ENCODE results near the gene POU5F2. TPM values are rescaled to one million over a fixed set of nuclear protein-coding genes. Genes with fewer than 3 reads are reported as not detected.

Gene POU5F2
- total RNA-seq, 4 donors from 2014 or later, result 1.4 to 7.1 (median 2.7) TPM

DNA sequence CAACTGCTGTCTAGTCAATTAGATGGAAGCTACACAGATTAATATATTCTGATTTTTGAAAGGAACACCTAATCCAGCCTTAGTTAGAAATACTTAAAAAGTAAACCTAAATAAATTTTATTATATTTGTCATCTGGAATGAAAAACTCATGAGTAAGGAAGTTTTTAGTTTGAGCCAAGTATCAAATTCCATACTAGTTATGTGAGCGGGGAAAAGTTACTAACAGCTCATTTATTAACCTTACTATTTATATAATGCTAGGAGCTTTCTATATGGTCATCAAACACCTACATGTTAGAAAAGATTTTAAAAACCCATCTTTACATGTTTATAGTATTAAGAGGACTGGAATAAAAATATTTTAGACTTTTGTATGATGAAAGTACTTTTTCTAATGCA lies 41.6 kb upstream of the POU5F2 start:
- WGBS, result 93% methylated on average over 1 of the region's 1 CpG
- no peaks in the 10 kb centered on the region for H3K4me1 ChIP-seq
- no peaks in the 10 kb centered on the region for H3K36me3 ChIP-seq
- no peaks in the 10 kb centered on the region for H3K9me3 ChIP-seq
- no peaks in the 10 kb centered on the region for H3K27me3 ChIP-seq
- DNase-seq (ENCODE audit: low spot score in 2 of 2), result no peak
- no peak overlapping the region for H3K4me3 ChIP-seq
- H3K27ac ChIP-seq, result no peak overlapping the region
- TF ChIP-seq EP300 (IDR thresholded peaks at IDR 0.05) (no peak), POLR2AphosphoS5 (IDR thresholded peaks at IDR 0.05) (no peak), CTCF (IDR thresholded peaks at IDR 0.05) (no peak), POLR2A (IDR thresholded peaks at IDR 0.05) (no peak)

GRCh38 chr5:93777620-93778019 lies 36.2 kb upstream of the POU5F2 start:
- H3K4me1 ChIP-seq, result no peaks in the 10 kb centered on the region
- 86% methylated on average over 3 of the region's 3 CpGs for WGBS
- H3K36me3 ChIP-seq, result peaks cover 33% of the 10 kb centered on the region
- no peaks in the 10 kb centered on the region for H3K27me3 ChIP-seq
- H3K9me3 ChIP-seq, result no peaks in the 10 kb centered on the region
- TF ChIP-seq EP300 (IDR thresholded peaks at IDR 0.05), result no peak
- no peak for TF ChIP-seq POLR2AphosphoS5 (IDR thresholded peaks at IDR 0.05)
- TF ChIP-seq CTCF (IDR thresholded peaks at IDR 0.05), result no peak
- TF ChIP-seq POLR2A (IDR thresholded peaks at IDR 0.05), result no peak
- no peak for DNase-seq (ENCODE audit: low spot score in 2 of 2)
- no peak overlapping the region for H3K4me3 ChIP-seq
- no peak overlapping the region for H3K27ac ChIP-seq

DNA sequence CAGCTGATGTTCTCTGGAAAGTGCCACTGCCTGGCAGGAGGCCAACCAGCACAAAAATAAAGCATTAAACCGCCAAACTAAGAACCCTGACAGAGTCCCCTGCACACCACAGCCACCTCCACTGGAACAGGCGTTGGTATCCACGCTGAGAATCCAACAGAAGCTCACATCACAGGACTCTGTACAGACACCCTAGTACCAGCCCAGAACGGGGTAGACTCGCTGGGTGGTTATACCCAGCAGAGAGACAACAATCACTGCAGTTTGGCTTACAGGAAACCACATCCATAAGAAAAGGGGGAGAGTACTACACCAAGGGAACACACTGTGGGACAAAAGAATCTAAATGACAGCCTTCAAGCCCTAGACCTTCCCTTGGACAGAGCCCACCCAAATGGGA lies 15.0 kb upstream of the POU5F2 start:
- 94% methylated on average over 5 of the region's 5 CpGs for WGBS
- DNase-seq (ENCODE audit: low spot score in 2 of 2), result no peak
- Histone ChIP-seq H3K9me3 (peaks cover 9% of the 10 kb centered on the region), H3K36me3 (peaks cover 3% of the 10 kb centered on the region), H3K4me3 (no peak overlapping the region), H3K4me1 (no peaks in the 10 kb centered on the region), H3K27me3 (no peaks in the 10 kb centered on the region), H3K27ac (no peak overlapping the region)
- TF ChIP-seq POLR2AphosphoS5 (IDR thresholded peaks at IDR 0.05), result no peak
- no peak for TF ChIP-seq CTCF (IDR thresholded peaks at IDR 0.05)
- no peak for TF ChIP-seq POLR2A (IDR thresholded peaks at IDR 0.05)
- no peak for TF ChIP-seq EP300 (IDR thresholded peaks at IDR 0.05)

DNA sequence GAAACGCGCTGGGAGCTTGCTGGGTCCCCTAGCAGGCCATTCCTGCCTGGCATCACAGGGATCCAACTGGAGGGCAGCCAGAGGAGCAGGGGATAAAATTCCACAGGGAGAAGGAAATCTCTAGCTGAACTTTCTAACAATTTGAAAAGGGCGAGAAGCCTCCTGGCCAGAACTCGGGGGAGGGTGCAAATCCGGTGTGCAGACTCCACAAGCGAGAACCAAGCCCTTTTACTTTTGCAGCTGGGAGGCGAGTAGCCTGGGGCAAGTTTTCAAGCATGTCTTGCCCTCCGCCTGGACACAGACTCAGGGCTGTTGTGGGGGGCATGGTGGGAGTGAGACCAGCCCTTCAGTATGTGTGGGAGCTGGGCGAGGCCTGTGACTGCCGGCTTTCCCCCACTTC lies 14.3 kb upstream of the POU5F2 start:
- Histone ChIP-seq H3K36me3 (no peaks in the 10 kb centered on the region), H3K4me3 (no peak overlapping the region), H3K9me3 (peaks cover 3% of the 10 kb centered on the region), H3K27me3 (no peaks in the 10 kb centered on the region), H3K4me1 (no peaks in the 10 kb centered on the region), H3K27ac (no peak overlapping the region)
- WGBS, result 82% methylated on average over 8 of the region's 10 CpGs
- TF ChIP-seq POLR2A (IDR thresholded peaks at IDR 0.05) (no peak), POLR2AphosphoS5 (IDR thresholded peaks at IDR 0.05) (no peak), EP300 (IDR thresholded peaks at IDR 0.05) (no peak), CTCF (IDR thresholded peaks at IDR 0.05) (no peak)
- no peak for DNase-seq (ENCODE audit: low spot score in 2 of 2)

GRCh38 chr5:93748875-93749397 lies 7.5 kb upstream of the POU5F2 start:
- Histone ChIP-seq H3K4me1 (no peaks in the 10 kb centered on the region), H3K27me3 (no peaks in the 10 kb centered on the region), H3K9me3 (no peaks in the 10 kb centered on the region), H3K36me3 (no peaks in the 10 kb centered on the region), H3K27ac (no peak overlapping the region), H3K4me3 (no peak overlapping the region)
- TF ChIP-seq EP300 (IDR thresholded peaks at IDR 0.05) (no peak), CTCF (IDR thresholded peaks at IDR 0.05) (no peak), POLR2A (IDR thresholded peaks at IDR 0.05) (no peak), POLR2AphosphoS5 (IDR thresholded peaks at IDR 0.05) (no peak)
- DNase-seq (ENCODE audit: low spot score in 2 of 2), result no peak
- WGBS, result 83% methylated on average over 1 of the region's 1 CpG
